SK-N-MC (cell line): Measurements from ENCODE around the gene SLC25A36.

Experiments used
- DNase-seq: peaks from one replicate; pipeline ENCODE4 v3.0.0-alpha.2; 2011; ENCODE audit warnings: low read depth, low spot score
- H3K27ac ChIP-seq: fragments of 200-600 bp; sonication (generic); 2 replicates; pipeline ENCODE4 v1.5.1; 2016; ENCODE audit warnings: mixed run types
- H3K36me3 ChIP-seq: fragments of 200-600 bp; sonication (generic); 2 replicates; pipeline ENCODE4 v1.6.1; 2017; ENCODE audit warnings: antibody characterized with exemption, low read length, mixed read lengths; ENCODE audit not compliant: insufficient read depth
- H3K4me3 ChIP-seq: fragments of 200-600 bp; sonication (generic); 2 replicates; pipeline ENCODE4 v1.5.1; 2016
- H3K9ac ChIP-seq: fragments of 200-600 bp; sonication (generic); 2 replicates; pipeline ENCODE4 v1.8.0; 2017; ENCODE audit warnings: mixed run types, mixed read lengths; ENCODE audit not compliant: insufficient read length
- H3K9me3 ChIP-seq: fragments of 200-600 bp; sonication (generic); 2 replicates; pipeline ENCODE4 v1.6.1; 2017; ENCODE audit warnings: low read depth, mild to moderate bottlenecking, antibody characterized with exemption, low read length, moderate library complexity, mixed read lengths
- EZH2 ChIP-seq: fragments of 200-600 bp; sonication (generic); IDR thresholded peaks from one replicate; pipeline ENCODE4 v1.6.1; 2017; ENCODE audit warnings: antibody characterized with exemption
- FOXP2 ChIP-seq: optimal IDR thresholded peaks from 2 replicates; pipeline ENCODE3; 2011; ENCODE audit warnings: mild to moderate bottlenecking, moderate library complexity; ENCODE audit not compliant: insufficient read depth; ENCODE audit errors: extremely low read length, control extremely low read depth
- POLR2AphosphoS5 ChIP-seq: IDR thresholded peaks from 2 replicates; pipeline ENCODE4 v1.6.1; 2012; ENCODE audit warnings: mild to moderate bottlenecking, low read depth, low read length, borderline replicate concordance

SLC25A36 gene

DNA sequence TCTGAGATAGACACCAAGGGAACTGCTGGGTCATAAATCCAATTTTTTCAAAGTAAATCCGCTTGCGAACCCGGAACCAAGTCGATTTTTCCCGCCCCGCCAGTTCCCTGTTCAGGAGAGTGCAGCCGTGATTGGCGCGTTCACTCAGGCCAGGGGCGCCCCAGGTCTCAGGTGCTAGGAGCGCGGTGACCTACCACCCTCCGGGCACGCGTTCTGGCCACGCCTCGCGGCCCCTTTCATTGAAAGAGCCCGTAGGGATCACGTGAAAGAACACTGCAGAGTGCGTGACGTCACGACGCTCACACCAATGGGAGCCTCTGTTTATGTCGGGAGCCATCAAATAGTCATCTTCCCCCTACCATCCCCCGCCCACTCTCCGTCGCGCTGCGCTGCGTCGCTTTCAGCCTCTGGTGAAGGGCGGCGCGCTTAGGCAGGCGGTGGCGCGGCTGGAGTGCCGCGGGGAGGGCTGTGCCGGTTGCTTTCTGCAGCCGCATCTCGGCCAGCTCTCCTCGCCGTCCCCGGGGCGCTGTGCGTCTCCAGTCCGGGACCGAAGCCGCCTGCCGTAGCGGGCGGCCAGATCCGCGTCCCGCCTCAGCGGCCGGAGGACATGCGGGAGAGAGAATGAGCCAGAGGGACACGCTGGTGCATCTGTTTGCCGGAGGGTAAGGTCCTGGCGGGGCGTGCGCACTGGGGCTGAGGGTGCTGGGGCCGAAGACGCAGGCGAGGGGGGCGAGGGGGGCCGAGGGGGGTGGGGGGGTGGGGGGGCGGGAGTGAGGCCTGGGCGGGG lies at the start of gene SLC25A36:
SLC25A36 (plus strand) TSS at position 403 of the 787 bp plus-strand sequence; CDS start at position 622, 219 bp downstream.
- Histone ChIP-seq H3K9me3 (no peaks in the 10 kb centered on the region), H3K9ac (peak within 1 kb of the TSS; percentile 90), H3K4me3 (peak within 1 kb of the TSS; percentile 95), H3K36me3 (no peaks in the 10 kb centered on the region), H3K27ac (peak within 1 kb of the TSS; percentile 21; the same call in 1 of the 2 replicates)
- TF ChIP-seq FOXP2 (peak; percentile 88), POLR2AphosphoS5 (peak; percentile 94), EZH2 (no peak)
- peak; percentile 95 for DNase-seq

- TF ChIP-seq POLR2AphosphoS5, result no peak
- no peak for TF ChIP-seq FOXP2
- TF ChIP-seq EZH2, result no peak
- Histone ChIP-seq H3K27ac (no peak overlapping the region), H3K9me3 (no peaks in the 10 kb centered on the region), H3K9ac (no peak overlapping the region), H3K36me3 (no peaks in the 10 kb centered on the region), H3K4me3 (no peak overlapping the region)
- no peak for DNase-seq
Observed at GRCh38 chr3:140896997-140897396, 44.6 kb upstream of the SLC25A36 start.

- no peaks in the 10 kb centered on the region for H3K36me3 ChIP-seq
- DNase-seq, result peak; percentile 72
- H3K9ac ChIP-seq, result no peak overlapping the region
- H3K27ac ChIP-seq, result no peak overlapping the region
- H3K4me3 ChIP-seq, result no peak overlapping the region
- no peaks in the 10 kb centered on the region for H3K9me3 ChIP-seq
- TF ChIP-seq EZH2 (no peak), FOXP2 (no peak), POLR2AphosphoS5 (no peak)
Observed at GRCh38 chr3:140898340-140899180, 43.1 kb upstream of the SLC25A36 start.

GRCh38 chr3:140899363-140899762 lies 42.3 kb upstream of the SLC25A36 start:
- Histone ChIP-seq H3K36me3 (no peaks in the 10 kb centered on the region), H3K4me3 (no peak overlapping the region), H3K9me3 (no peaks in the 10 kb centered on the region), H3K27ac (no peak overlapping the region), H3K9ac (no peak overlapping the region)
- TF ChIP-seq EZH2, result no peak
- TF ChIP-seq POLR2AphosphoS5, result no peak
- no peak for TF ChIP-seq FOXP2
- no peak for DNase-seq

- TF ChIP-seq FOXP2, result no peak
- no peak overlapping the region for H3K27ac ChIP-seq
- no peak overlapping the region for H3K9ac ChIP-seq
- H3K36me3 ChIP-seq, result no peaks in the 10 kb centered on the region
- H3K4me3 ChIP-seq, result no peak overlapping the region
- no peak for DNase-seq
- H3K9me3 ChIP-seq, result no peaks in the 10 kb centered on the region
Observed at GRCh38 chr3:140902791-140903190, 38.8 kb upstream of the SLC25A36 start.

- TF ChIP-seq POLR2AphosphoS5, result no peak
- TF ChIP-seq EZH2, result no peak
- TF ChIP-seq FOXP2, result no peak
- no peak overlapping the region for H3K27ac ChIP-seq
- H3K4me3 ChIP-seq, result no peak overlapping the region
- no peaks in the 10 kb centered on the region for H3K9me3 ChIP-seq
- no peak overlapping the region for H3K9ac ChIP-seq
- no peaks in the 10 kb centered on the region for H3K36me3 ChIP-seq
- no peak for DNase-seq
Observed at GRCh38 chr3:140903196-140903595, 38.4 kb upstream of the SLC25A36 start.

GRCh38 chr3:140904521-140904920 lies 37.1 kb upstream of the SLC25A36 start:
- no peaks in the 10 kb centered on the region for H3K36me3 ChIP-seq
- DNase-seq, result no peak
- TF ChIP-seq FOXP2, result no peak
- no peak overlapping the region for H3K4me3 ChIP-seq
- H3K27ac ChIP-seq, result no peak overlapping the region
- no peaks in the 10 kb centered on the region for H3K9me3 ChIP-seq
- H3K9ac ChIP-seq, result no peak overlapping the region

DNA sequence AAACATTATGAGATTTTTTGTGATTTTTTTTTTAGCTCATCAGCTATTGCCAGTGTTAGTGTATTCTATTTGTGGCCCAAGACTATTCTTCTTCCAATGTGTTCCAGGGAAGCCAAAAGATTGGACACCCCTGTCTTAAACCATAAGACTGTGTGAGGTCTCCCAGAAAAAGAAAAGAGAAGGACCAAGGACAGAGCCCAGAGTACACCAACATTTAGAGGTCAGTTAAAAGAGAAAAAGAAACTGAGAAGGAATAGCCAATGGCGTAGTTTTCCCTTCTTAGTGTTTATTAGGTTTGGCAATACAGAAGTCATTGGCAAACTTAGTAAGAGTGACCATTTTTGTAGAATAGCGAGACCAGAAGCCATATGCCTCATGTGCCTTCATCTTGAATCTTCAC lies 36.1 kb upstream of the SLC25A36 start:
- no peak for TF ChIP-seq FOXP2
- TF ChIP-seq EZH2, result no peak
- TF ChIP-seq POLR2AphosphoS5, result no peak
- no peak for DNase-seq
- H3K27ac ChIP-seq, result no peak overlapping the region
- H3K9ac ChIP-seq, result no peak overlapping the region
- H3K4me3 ChIP-seq, result no peak overlapping the region
- H3K36me3 ChIP-seq, result no peaks in the 10 kb centered on the region
- no peaks in the 10 kb centered on the region for H3K9me3 ChIP-seq
